Astrocyte of the spinal cord (primary cell): Measurements from ENCODE around the gene NCAPD3.

Source experiments
- DNase-seq: peaks from one replicate; pipeline ENCODE4 v3.0.0; 2011; ENCODE audit warnings: low read depth, low spot score
- H3K4me3 ChIP-seq: 2 replicates; pipeline ENCODE4 v1.5.1; 2011; ENCODE audit warnings: low read depth, mild to moderate bottlenecking, low read length, moderate library complexity
- CTCF ChIP-seq: IDR thresholded peaks from 2 replicates; pipeline ENCODE4 v1.5.1; 2012; ENCODE audit warnings: low read depth, mild to moderate bottlenecking, low read length, inconsistent platforms
- in situ Hi-C: cut with HindIII; loops from 2 replicates; pipeline ENCODE4 v1.10.0; 2017; ENCODE audit warnings: low sequenced_read_pairs

Gene NCAPD3

GRCh38 chr11:134252346-134253187 lies 28.8 kb upstream of the NCAPD3 start:
- TF ChIP-seq CTCF = no peak
- no peak for DNase-seq

DNA sequence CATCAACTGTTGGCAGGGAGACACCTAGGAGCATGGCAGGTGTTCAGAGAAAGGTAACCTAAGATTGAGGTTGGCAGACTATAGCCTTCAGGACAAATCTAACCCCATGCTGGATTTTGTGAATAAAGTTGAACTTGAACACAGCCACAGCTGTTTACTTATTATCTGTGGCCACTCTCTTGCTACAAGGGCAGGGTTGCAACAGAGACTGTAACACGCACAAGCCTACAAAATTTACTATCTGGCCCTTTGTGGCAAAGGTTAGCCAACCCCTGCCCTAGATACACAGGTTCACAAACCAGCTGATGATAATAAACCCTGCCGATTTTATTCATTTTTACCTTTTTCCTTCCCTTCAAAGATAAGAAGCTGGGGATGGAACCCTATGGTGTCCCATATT lies 26.9 kb upstream of the NCAPD3 start:
- TF ChIP-seq CTCF = no peak
- no peak overlapping the region for H3K4me3 ChIP-seq
- in situ Hi-C loops = no loop called here
- DNase-seq = no peak

More at GRCh38 chr11:134252346-134253187, 28.8 kb upstream of the NCAPD3 start:
- in situ Hi-C loops = no loop called here
- peak overlapping the region; percentile 82 for H3K4me3 ChIP-seq

GRCh38 chr11:134250246-134250645 lies 26.5 kb upstream of the NCAPD3 start:
- TF ChIP-seq CTCF = no peak
- no peak for DNase-seq
- no peak overlapping the region for H3K4me3 ChIP-seq
- in situ Hi-C loops = no loop called here

DNA sequence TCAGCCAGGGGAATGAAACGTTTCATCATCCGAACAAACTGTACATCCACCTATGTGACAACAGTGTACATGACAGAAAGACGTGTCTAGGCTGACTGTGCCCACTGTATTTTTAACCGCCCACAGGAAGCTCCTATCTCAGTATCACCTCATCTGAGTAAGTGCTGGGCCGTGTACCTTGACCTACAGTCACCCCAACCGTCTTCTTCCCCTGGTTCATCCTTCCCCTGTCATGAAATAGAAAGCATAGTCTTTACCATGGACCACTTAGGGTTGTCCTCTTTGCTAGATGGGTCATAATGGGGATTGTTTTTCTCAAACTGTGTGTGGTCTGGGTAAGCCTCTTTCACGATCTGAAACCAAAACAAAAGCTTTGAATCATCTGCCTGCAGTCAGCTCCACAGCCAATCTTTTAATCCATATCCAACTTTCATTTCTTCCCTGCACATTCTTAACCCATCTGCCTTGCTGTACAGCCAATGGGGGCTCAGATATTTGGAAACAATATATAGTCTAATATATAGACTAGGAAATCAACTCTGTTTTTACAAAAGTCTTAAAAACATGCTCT lies 25.2 kb upstream of the NCAPD3 start:
- DNase-seq = no peak
- H3K4me3 ChIP-seq = no peak overlapping the region
- TF ChIP-seq CTCF = no peak
- in situ Hi-C loops = no loop called here

DNA sequence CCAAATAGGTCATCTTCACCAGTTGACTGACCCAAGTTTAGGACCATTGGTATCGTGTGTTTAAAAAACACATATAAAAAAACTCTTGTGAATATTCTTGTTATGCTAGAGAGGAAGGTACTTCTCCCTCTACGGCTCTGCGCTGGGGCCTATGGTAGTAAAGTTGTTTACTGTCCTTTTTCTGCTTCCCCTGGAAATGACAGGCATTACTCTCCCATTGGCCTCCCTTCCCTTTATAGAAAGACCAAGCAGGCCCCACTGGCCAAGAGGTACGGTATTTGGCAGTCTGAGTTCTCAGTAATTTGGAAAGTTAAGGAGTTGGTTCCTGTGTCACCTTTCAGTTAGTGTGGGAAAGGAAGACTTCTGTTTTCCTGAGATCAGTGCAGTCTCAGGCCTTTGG lies 22.9 kb upstream of the NCAPD3 start:
- no peak overlapping the region for H3K4me3 ChIP-seq
- in situ Hi-C loops = no loop called here
- no peak for TF ChIP-seq CTCF
- DNase-seq = no peak

DNA sequence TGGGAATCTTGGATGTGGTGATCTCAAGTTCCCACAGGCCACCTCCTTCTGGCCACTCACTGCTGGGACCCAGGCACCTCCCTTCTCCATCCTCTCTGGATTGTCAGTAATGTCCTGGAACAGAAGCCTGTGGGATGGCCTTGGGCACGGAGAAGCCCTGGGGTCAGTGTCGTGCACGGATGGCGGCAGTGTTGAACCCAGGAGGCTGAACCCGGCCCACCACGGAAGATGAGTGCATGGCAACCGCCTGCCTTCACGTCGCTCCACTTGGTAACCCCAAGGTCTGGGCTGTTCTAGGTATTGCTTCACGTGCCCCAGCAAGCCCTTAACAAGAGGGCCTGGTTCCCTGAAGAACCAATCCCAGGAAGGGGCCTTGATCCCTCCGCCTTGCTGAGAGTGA lies 22.3 kb upstream of the NCAPD3 start:
- no peak for DNase-seq
- in situ Hi-C loops = no loop called here
- H3K4me3 ChIP-seq = no peak overlapping the region
- no peak for TF ChIP-seq CTCF
